Measurements from ENCODE around the gene SLC24A3.

The SLC24A3 gene

GRCh38 chr20:19524691-19525090 lies 312.2 kb downstream of the SLC24A3 start:
- TF ChIP-seq CTCF (IDR thresholded peaks at IDR 0.05; ENCODE audit: low read depth, low read length), result no peak
- no peak for DNase-seq (ENCODE audit: low read depth, low spot score)
- no peak overlapping the region for H3K4me3 ChIP-seq (ENCODE audit: low read depth, low read length)
- in situ Hi-C loops (cut with HindIII; ENCODE audit: low sequenced_read_pairs), result no loop called here

GRCh38 chr20:19527509-19527908 lies 315.1 kb downstream of the SLC24A3 start:
- no peak for DNase-seq (ENCODE audit: low read depth, low spot score)
- no peak overlapping the region for H3K4me3 ChIP-seq (ENCODE audit: low read depth, low read length)
- in situ Hi-C loops (cut with HindIII; ENCODE audit: low sequenced_read_pairs), result no loop called here
- no peak for TF ChIP-seq CTCF (IDR thresholded peaks at IDR 0.05; ENCODE audit: low read depth, low read length)

- DNase-seq (ENCODE audit: low read depth, low spot score), result no peak
- TF ChIP-seq CTCF (IDR thresholded peaks at IDR 0.05; ENCODE audit: low read depth, low read length), result no peak
- in situ Hi-C loops (cut with HindIII; ENCODE audit: low sequenced_read_pairs), result no loop called here
- no peak overlapping the region for H3K4me3 ChIP-seq (ENCODE audit: low read depth, low read length)
Observed at GRCh38 chr20:19528286-19529030, 316.0 kb downstream of the SLC24A3 start.

- in situ Hi-C loops (cut with HindIII; ENCODE audit: low sequenced_read_pairs), result no loop called here
- TF ChIP-seq CTCF (IDR thresholded peaks at IDR 0.05; ENCODE audit: low read depth, low read length), result no peak
- no peak overlapping the region for H3K4me3 ChIP-seq (ENCODE audit: low read depth, low read length)
- no peak for DNase-seq (ENCODE audit: low read depth, low spot score)
Observed at GRCh38 chr20:19530006-19530405, 317.6 kb downstream of the SLC24A3 start.

- in situ Hi-C loops (cut with HindIII; ENCODE audit: low sequenced_read_pairs), result no loop called here
- no peak for TF ChIP-seq CTCF (IDR thresholded peaks at IDR 0.05; ENCODE audit: low read depth, low read length)
- no peak overlapping the region for H3K4me3 ChIP-seq (ENCODE audit: low read depth, low read length)
- DNase-seq (ENCODE audit: low read depth, low spot score), result no peak
Observed at GRCh38 chr20:19531446-19531845, 319.0 kb downstream of the SLC24A3 start.

- no peak overlapping the region for H3K4me3 ChIP-seq (ENCODE audit: low read depth, low read length)
- TF ChIP-seq CTCF (IDR thresholded peaks at IDR 0.05; ENCODE audit: low read depth, low read length), result no peak
- DNase-seq (ENCODE audit: low read depth, low spot score), result no peak
- in situ Hi-C loops (cut with HindIII; ENCODE audit: low sequenced_read_pairs), result no loop called here
Observed at GRCh38 chr20:19538556-19538955, 326.1 kb downstream of the SLC24A3 start.

Data from astrocyte of the spinal cord (primary cell).